SK-N-DZ (cell line): Measurements from ENCODE around the gene AUTS2.

Experiments used
- DNase-seq: peaks from one replicate; pipeline ENCODE4 v3.0.0-alpha.2; 2015; ENCODE audit warnings: low spot score

Gene AUTS2

DNA sequence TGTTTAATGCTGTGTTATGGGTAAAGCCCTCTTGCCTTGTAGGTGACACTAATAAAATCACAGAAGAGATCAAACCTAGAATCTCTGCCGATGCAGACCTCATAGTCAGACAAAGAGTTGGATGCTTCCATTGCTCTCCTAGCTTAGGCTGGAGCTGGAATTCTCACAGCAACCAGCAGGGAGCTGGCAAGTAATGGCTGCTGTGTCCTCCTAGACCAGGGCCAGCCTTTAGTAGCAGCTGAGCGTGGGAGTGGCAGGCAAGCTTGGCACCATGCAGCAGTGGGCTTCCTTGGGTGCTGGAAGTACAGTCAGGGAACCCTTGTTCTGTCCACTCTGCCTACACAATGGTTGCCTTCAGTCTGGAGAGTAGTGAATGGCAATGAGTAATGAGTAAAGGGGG is 935.3 kb downstream of the AUTS2 start:
- DNase-seq: no peak

- no peak for DNase-seq
These were observed 940.9 kb downstream of the AUTS2 start for GRCh38 chr7:70539205-70539604.

DNA sequence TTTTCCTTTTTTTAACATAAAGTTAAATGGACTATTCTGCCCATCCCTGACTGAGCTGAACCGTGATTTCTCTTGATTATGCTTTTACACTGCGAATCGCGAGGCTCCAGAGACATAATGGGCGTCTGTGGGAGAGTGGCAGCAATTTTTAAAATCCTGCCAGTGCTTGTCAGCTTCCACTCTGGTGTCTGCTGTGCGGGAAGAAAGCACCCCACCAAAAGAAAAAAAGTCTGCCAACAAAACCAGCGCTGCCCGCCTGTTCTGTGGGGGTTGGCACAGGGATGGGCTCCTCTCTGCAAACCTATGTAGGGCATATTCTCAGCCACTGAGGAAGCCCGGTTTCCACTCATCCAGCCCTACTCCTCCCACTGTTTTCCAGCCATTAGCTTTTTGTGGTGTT is 941.3 kb downstream of the AUTS2 start:
- DNase-seq: no peak

DNA sequence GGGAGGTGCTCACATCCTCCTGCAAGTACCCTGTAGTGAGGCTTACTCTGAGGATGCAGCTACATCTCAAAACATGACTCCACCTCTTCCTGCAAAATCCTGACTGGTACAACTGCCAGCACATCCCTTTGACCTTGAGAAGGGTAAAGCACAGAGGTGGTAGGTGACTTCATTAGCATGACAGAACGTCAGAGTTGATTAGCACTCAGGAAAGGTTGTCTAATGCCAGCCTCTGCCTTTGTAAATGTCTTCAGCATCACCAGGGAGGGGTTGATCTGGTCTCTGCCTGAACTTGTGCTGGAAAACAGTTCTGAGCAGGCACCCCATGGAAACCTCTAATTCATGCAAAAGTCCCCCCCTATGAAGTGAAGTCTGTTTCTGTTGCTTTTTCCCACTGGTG is 942.4 kb downstream of the AUTS2 start:
- DNase-seq: no peak

GRCh38 chr7:70542750-70543376 is 944.6 kb downstream of the AUTS2 start:
- no peak for DNase-seq

GRCh38 chr7:70544016-70544415 is 945.7 kb downstream of the AUTS2 start:
- no peak for DNase-seq

DNA sequence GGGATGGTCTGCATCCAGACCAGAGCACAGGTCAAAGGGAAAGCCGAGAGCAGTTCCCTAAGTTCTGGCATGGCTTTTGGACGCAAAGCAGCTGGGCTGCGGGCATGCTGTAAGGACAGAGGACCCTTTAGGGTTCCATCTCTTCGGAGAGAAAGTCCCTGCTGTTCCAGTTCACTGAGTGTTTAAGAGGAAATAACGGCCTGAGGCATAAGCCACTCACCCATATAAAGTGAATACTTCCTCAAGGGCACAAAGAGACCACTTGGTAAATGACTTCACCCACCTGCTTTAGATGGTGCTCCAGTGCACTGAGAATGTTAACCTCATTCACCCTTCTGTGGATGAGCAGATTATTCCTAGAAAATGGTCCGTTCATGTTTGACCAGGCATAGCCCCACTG is 946.9 kb downstream of the AUTS2 start:
- DNase-seq: no peak

- DNase-seq: no peak
These were observed 953.9 kb downstream of the AUTS2 start for GRCh38 chr7:70552141-70552540.

DNA sequence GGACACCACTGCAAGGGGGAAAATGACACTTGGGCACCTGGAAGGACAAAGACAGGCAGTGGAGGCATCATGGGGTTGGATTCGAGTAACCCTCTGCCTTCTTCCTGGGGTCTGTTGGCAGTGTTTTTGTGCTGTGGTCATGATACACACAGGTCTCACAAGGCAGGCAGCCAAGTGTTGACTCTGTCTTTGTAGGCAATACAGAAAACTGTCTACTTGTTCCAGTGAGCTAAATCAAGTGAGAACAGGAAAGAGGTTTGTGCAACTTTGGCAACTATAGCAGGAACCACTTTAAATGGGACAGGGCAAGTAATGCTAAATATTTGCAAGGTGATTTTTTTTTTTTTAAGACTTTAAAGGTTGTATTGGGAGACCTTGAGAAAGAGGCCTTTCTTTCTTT is 955.1 kb downstream of the AUTS2 start:
- DNase-seq: no peak

DNA sequence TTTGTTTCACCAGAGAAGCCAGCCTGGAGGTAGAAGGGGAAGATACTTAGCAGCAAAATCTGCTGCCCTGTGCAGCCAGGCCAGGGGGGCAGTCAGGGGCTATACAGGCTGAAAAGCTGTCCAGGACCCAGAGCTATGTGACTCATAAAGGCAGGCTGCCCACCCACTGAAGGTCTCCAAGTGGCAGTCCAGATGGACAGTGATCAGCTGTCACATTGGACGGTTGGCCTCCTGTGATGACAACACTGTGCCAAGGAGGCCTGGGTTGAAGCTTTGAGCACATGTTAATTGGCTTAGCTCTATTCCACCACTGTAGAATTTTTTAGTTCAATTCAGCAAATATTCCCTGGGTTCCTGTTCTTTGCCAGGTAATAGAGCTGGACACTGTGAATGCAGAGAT is 956.4 kb downstream of the AUTS2 start:
- no peak for DNase-seq

GRCh38 chr7:70556761-70557160 is 958.5 kb downstream of the AUTS2 start:
- DNase-seq: no peak

DNA sequence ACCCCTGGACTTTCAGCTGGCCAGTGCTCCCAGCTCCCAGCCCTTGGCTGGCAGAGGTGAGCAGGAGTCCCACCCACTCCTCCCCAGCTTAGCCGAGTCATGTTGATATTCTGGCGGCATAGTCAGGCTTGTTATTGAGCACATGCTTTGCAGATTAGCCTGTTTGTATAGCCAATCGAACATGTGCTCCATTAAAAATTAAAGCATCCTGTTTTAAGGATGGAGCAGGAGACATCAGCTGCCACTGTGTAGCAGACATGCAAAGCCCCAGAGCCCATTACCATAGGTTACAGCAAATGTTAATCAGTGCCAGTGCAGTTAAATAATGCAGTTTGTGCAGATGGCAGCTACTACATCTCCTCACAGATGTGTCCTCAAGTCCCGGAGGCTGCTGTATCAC is 959.1 kb downstream of the AUTS2 start:
- no peak for DNase-seq

GRCh38 chr7:70559815-70560214 is 961.5 kb downstream of the AUTS2 start:
- no peak for DNase-seq

DNA sequence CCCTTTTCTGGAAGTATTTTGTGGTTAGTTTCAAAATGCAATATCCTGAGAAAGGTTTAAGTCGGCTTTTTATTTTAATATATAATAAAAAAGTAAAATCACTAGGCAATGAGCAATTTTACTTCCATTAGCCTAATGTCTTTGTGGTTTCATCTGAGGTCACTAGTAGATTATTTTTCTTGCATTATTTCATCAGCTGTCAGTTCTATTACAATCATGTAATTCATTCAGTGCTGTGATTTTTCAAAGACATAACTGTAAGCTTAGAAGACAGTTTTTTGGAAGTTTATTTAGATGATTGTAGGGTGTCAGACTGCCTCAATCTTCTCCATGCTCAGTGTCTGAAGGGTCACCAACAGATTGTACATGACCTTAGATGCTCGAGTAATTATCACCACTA is 965.7 kb downstream of the AUTS2 start:
- DNase-seq: no peak

DNA sequence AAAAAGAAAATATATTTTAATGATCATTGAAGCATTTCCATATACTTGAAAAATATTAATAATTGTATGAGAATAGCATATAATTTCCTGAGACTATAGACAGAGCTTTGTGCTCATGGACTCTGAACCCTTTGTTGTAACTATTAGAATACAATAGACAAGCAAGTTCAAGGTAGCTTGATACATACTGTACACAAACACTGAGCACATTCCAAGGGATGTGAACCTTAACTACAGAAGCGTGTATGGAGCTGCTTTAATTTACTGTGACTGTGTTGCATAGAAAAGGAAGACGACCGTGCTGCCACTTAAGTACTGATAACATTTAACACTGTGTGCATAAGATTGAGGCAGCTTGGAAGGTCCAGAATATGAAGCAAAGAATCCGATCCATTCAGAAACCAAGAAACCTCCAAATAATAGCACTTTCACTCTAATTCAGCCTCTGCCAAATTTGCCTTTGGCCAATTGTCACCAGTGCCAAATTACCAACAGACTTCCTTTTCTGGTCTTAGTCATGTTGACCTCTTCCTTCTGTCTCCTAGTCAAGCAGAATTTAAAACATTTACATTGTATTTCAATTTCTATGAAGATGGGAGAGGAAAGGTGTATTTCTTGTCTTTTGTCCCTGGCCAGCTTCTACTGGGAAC is 967.6 kb downstream of the AUTS2 start:
- no peak for DNase-seq

DNA sequence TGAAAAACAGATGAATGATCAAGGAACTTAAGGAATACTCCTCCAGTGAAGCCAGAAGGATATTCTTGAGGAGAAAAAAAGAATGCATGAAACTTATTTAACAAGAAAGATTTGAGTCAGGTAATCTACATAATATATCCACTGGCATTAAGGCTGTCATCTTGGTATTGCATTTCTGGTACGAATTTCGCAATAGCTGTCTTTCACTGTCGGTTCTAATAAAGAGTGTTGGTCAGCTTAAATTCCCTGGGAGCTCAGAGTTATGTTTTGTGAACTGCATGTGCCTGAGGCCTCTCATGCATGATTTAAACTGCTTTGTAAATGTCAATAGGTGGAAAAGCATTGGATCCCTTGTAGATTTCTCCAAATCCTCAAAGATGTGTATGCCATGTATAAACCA is 968.4 kb downstream of the AUTS2 start:
- no peak for DNase-seq

GRCh38 chr7:70568674-70569334 is 970.5 kb downstream of the AUTS2 start:
- DNase-seq: no peak

DNA sequence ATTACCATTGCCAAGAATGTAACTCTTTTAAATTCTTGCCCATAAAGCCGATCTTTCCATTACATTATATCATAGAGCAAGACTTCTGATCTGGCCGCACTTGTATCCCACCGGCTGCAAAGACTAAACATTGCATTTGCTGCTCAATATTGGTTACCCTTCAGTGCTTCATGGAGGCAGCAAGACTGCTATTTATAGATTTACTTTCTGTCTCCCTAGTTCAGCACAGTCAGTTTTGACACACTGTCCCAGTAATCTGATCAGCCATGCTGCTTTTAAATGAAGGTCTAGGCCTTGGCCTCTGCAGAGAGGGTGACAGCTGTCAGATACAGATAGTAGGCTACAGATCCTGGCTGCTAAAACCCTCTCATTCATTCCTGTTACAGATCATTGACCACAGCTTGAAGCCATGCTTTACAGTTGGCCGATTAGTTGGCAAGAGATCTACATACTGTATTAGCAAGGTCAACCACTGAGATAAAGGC is 971.1 kb downstream of the AUTS2 start:
- peak; percentile 73 for DNase-seq

DNA sequence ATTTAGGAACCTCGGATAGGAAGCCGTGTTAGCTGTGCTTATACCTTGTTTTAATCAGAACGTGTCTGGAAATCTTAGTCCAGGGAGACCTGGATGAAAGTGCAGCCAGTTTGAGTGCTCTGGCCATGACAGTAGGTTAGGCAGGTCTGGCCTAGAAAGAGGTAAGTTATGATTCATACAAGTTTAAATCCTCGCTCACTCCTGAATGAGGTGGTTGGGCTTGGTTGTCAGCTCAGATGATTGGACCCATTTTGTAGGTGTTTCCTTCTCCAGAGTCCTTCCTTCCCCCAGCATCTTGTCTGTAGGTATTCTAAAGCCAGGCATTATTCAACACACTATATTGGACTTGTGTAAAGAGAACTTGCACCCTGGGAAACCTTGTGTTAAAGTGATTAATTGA is 971.8 kb downstream of the AUTS2 start:
- no peak for DNase-seq

GRCh38 chr7:70570961-70571360 is 972.7 kb downstream of the AUTS2 start:
- DNase-seq: no peak

DNA sequence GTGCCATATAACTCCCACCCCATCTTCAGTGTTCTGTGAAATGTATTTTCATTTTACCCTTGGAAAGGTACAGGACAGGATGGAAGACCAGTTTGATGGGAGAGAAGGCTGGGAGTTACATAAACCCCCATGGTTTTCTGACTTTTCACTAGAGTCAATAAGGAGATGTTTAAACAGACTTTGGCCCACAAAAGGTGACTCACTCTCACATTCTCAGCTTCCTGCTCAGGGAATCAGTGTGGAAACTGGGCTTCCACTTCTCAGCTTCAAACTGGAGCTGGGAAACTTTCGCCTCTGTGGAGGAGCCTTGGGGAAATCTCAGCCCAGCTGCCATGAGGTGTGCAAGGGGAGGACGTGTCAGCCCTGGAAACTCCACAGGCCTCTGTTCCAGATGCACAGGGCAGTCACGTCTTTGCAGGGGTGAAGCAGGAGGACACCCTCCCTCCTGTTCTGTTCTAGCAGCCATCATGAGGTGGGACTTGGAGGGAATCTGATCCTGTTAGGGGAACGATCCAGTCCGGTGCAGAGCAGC is 973.2 kb downstream of the AUTS2 start:
- DNase-seq: peak; percentile 31

- no peak for DNase-seq
These were observed 973.7 kb downstream of the AUTS2 start for GRCh38 chr7:70571961-70572360.

GRCh38 chr7:70572571-70572970 is 974.3 kb downstream of the AUTS2 start:
- no peak for DNase-seq
